Measurements from ENCODE around the gene ZNF407.

Gene ZNF407

DNA sequence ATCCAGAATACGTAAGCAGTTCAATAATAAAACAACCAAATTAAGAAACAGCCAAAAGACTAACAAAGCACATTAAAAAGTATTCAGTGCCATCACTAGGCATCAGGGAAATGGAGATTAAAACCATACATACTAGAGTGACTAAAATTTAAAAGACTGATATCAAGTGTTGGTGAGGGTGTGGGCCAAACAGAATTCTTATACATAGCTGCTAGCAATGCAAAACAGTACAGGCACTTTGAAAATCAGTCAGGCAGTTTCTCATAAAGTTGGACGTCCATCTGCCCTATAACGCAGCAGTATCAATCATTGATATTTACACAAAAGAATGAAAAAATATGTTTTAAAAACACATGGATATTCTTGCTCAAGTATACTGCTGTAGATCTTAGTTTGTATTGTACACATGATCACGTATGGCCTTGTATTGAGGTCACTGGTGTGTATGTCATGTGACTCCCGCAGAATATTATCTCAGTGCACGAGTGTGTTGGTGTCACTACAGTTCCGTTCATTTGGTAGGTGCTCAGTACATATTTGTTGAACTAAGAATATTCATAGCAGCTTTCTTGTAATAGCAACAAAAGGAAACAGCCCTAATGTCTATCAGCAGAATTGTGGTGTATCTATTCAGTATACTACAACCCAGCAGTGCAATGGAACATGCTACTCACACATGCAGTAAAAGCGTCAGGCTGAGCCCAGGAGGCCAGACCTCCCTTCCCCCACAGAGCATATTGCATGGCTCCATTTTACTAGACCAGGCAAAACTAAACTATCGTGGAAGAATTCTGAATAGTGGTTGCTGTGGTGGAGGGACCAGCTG is 28.6 kb downstream of the ZNF407 start:
- no peak for DNase-seq (ENCODE audit: low read depth in 4 of 4, low spot score in 1 of 4)

DNA sequence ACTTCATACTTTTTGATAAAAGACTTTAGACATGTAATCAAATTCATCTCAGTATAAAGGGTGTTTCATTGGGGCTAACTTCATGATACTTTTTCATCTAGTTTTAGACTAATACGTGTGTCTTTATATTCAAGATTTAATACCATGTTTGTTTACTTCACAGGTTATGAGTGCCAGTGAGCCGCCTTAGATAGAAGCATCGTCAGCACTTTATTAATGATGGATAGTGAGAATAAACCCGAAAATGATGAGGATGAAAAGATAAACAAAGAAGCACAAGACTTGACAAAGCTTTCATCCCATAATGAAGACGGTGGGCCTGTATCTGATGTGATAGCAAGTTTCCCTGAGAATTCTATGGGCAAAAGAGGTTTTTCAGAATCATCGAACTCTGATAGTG is 33.1 kb downstream of the ZNF407 start:
- DNase-seq (ENCODE audit: low read depth in 4 of 4, low spot score in 1 of 4), result no peak

DNA sequence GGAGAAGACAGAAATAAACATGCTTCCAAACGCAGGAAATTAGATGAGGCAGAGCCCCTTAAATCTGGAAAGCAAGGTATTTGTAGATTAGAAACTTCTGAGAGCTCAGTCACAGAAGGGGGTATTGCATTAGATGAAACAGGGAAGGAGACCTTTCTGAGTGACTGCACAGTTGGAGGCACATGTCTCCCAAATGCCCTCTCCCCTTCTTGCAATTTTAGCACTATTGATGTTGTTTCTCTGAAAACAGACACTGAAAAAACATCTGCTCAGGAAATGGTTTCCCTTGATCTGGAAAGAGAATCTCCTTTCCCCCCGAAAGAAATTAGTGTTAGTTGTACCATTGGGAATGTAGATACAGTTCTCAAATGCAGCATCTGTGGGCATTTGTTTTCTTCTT is 33.5 kb downstream of the ZNF407 start:
- no peak for DNase-seq (ENCODE audit: low read depth in 4 of 4, low spot score in 1 of 4)

DNA sequence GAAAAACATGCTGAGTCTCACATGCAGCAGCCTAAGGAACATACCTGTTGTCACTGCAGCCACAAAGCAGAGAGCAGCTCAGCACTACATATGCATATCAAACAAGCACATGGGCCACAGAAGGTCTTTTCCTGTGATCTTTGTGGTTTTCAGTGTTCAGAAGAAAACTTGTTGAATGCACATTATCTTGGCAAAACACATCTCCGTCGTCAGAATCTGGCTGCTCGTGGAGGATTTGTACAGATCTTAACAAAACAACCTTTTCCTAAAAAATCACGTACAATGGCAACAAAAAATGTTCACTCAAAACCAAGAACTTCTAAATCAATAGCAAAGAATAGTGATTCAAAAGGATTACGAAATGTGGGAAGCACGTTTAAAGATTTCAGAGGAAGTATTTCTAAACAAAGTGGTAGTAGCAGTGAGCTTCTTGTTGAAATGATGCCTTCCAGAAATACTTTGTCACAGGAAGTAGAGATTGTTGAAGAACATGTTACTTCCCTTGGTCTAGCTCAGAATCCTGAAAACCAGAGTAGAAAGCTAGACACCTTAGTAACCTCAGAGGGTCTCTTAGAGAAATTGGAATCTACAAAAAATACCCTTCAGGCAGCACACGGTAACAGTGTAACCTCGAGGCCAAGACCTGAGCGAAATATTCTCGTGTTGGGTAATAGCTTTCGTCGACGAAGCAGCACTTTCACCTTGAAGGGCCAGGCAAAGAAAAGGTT is 34.1 kb downstream of the ZNF407 start:
- no peak for DNase-seq (ENCODE audit: low read depth in 4 of 4, low spot score in 1 of 4)

DNA sequence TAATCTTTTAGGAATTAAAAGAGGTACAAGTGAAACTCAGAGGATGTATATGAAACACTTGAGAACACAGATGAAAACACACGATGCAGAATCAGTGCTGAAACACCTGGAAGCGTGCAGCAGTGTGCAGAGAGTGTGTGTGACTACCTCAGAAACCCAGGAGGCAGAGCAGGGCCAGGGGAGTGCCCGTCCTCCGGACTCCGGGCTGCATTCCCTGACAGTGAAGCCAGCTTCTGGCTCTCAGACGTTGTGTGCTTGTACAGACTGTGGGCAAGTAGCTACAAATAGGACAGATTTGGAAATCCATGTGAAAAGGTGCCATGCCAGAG is 34.6 kb downstream of the ZNF407 start:
- no peak for DNase-seq (ENCODE audit: low read depth in 4 of 4, low spot score in 1 of 4)

DNA sequence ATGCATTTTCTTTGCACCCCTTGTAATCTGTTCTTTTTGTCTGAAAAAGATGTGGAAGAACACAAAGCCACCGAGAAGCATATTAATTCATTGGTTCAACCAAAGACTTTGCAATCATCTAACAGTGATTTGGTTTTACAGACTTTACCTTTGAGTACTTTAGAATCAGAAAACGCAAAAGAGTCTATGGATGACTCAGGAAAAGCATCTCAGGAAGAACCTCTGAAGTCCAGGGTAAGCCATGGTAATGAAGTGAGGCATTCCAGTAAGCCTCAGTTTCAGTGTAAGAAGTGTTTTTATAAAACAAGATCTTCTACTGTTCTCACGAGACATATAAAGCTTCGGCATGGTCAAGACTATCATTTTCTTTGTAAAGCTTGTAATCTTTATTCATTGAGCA is 35.2 kb downstream of the ZNF407 start:
- no peak for DNase-seq (ENCODE audit: low read depth in 4 of 4, low spot score in 1 of 4)

DNA sequence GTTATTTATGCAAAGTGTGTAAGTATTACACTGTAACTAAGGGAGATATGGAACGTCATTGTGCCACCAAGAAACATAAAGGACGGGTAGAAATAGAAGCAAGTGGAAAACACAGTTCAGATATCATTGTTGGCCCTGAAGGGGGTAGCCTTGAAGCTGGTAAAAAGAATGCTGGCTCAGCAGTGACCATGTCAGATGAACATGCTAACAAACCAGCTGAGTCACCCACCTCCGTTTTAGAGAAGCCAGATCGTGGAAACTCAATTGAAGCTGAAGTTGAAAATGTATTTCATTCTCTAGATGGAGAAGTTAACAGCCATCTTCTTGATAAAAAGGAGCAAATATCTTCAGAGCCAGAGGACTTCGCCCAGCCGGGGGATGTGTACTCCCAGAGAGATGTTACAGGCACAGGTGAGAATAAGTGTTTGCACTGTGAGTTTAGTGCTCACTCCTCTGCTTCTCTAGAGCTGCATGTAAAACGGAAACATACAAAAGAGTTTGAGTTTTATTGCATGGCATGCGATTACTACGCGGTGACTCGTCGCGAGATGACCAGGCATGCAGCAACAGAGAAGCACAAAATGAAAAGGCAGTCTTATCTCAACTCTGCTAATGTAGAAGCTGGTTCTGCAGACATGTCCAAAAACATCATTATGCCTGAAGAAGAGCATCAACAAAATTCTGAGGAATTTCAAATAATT is 36.1 kb downstream of the ZNF407 start:
- no peak for DNase-seq (ENCODE audit: low read depth in 4 of 4, low spot score in 1 of 4)

DNA sequence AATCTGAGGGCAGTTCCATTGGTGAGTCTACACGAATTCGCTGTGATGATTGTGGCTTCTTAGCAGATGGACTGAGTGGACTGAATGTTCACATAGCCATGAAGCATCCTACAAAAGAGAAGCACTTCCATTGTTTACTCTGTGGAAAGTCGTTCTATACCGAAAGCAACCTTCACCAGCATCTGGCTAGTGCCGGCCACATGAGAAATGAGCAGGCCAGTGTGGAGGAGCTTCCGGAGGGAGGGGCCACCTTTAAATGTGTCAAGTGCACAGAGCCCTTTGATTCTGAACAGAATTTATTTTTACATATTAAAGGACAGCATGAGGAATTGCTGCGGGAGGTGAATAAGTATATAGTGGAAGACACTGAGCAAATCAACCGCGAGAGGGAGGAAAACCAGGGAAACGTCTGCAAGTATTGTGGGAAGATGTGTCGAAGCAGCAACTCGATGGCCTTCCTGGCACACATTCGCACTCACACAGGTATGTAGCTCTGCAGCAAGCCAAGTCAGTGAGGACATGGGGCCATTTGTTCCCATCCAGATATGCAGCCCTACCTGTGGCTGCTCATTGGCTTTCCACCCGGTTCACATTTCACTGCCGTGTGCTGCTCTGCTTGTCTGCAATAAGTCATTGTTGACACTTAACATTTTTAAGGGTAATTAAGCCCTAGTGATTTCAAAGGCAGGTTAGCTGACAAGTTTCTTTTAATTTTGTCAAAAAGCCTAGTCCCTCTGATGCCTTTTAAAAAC is 37.7 kb downstream of the ZNF407 start:
- DNase-seq (ENCODE audit: low read depth in 4 of 4, low spot score in 1 of 4), result no peak

DNA sequence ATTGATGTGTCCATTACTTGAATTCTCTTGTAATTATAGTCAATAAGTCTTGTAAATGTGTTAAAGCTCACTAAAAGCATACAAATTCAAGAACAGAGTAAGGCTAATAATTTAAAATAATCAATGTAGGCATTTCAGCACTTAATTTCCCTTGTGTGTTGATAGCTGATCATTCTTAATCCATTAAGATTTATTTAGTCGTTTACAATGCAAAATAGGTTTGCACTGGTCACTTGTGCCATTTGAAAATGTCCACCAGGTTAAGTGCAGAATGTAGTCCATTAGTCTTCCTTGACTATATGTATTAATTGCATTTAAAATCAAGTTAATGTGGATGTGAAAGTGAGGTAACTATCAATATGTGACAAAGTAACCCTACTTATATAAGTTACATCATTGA is 39.4 kb downstream of the ZNF407 start:
- DNase-seq (ENCODE audit: low read depth in 4 of 4, low spot score in 1 of 4), result no peak

DNA sequence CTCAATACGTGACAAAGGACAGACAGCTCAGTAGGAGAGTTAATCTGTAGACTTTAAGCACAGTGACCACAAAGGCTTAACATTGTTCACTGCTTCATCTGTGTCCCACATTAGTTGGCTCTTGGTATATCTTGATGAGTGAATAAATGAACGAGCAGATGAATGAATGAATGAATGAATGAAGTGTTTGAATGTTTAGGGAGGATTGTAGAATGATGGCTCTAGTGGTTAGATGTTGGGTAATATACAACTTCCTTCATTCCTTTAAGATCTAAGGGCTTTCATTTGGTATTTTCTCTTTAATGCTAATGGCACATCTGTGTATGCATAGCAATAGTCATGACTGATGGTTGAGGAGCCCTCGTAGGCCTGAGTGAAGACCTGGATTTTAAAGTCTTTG is 40.5 kb downstream of the ZNF407 start:
- DNase-seq (ENCODE audit: low read depth in 4 of 4, low spot score in 1 of 4), result no peak

DNA sequence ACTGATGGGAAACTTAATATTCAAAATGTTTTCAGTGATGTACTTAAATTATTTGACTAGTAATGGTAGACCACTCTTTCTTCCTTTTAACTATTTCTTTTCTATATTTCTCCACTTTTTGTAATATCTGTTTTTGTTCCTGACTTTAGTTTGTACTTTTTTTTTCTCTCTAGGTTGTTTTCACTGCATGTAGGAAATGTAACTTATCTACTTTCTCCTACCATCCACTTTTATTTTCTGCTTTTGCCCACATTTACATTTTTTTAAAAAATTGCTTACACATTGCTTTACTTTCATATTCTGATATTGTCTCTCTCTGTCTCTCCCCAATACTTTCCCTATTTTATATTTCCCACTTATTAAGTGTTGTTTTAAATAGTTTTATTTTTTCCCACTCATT is 47.0 kb downstream of the ZNF407 start:
- DNase-seq (ENCODE audit: low read depth in 4 of 4, low spot score in 1 of 4), result no peak

DNA sequence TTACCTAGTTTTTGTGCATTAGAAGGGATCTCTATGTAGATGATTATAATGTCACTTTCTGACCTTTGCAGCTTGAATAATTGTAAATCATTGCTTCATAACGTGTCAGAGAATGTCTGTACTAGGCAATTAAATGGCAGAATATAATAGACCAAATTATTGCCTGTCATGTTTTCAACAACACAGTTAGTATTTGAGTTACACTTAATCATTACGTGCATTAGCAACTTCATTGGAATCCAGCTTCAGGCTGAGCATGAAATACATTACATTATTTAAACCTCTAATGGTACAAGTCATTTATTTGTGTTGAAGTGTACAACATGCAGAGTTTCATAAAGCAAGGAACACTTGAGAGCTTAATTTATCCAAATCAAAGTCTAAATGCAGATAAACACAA is 48.0 kb downstream of the ZNF407 start:
- no peak for DNase-seq (ENCODE audit: low read depth in 4 of 4, low spot score in 1 of 4)

DNA sequence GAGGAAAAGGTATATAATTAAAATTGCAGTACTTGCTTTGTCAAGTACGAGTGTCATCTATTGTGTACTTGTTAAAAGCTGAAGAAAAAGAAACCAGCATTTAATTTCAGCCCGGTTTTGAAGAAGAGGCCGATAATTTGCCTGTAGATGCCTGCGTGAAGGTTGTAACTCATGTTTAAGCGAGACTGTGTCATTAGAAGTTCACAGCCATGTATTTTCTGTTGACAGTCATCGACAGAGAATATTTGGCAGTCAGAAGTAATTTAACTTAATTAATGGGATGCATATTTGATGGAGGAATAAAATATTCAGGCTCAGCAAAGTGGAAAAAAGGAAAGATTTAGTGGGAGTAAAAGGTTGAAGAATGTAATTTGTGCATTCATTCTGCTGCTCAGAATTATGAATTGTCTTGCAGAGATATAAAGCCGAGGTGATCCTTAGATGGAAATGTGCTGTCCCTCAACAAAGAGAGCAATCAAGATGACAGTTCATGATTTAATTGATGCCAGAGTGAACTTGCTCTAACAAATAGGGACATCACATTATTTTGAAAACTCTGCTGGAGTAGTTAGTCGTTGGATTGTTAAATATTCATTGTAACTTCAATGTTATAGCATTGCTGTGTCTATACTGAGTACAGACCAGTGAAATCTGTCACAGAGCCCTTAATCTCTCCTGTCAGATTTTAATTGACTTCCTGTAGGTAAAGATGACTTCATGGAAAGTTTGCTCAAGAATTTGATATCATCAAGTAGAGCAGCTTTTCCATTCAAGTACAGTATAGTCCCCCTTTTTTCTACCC is 53.9 kb downstream of the ZNF407 start:
- DNase-seq (ENCODE audit: low read depth in 4 of 4, low spot score in 1 of 4), result no peak

DNA sequence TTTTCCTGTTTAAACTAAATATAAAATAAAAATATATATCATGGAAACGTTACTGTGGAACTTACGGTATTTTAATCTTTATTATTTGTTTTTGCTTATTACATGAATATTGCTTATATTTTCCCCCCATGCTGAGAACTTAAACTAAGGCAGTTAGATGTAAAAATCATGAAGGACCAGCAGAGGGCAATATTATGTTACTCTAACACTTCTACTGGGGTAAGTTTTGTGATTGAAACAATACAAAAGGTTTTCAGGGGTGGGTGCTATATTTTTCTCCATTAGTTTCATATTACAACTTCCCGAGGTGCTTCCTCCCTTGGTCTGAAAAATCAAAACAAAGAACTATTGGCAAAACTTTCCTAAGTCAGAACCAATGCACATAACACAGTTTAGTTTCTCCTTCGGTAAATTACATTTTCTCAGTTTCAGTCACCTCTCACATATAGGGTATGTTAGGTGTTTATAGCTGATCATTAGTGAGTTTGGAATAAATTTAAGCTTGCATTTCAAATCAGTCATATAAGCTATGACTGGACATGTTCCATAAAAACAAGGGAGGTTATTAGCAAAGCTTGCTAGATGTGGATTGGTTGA is 54.8 kb downstream of the ZNF407 start:
- no peak for DNase-seq (ENCODE audit: low read depth in 4 of 4, low spot score in 1 of 4)

DNA sequence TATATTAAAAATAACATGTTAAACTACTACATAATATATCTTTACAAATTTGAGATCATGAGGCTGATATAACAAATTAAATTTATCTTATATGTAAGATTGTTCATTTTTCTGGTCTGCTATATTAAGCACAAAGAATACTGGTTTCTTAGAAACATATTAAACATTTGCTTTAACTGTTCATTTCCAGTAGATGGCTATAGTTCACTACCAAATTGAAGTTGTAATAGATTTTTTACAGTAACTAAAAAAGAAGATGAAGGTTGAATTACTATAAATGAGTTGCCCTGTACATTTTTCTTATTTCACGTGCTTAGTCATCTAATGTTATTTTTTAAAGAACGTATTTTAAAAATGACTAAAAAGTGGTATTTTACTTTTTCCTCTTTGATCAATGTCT is 57.0 kb downstream of the ZNF407 start:
- no peak for DNase-seq (ENCODE audit: low read depth in 4 of 4, low spot score in 1 of 4)

DNA sequence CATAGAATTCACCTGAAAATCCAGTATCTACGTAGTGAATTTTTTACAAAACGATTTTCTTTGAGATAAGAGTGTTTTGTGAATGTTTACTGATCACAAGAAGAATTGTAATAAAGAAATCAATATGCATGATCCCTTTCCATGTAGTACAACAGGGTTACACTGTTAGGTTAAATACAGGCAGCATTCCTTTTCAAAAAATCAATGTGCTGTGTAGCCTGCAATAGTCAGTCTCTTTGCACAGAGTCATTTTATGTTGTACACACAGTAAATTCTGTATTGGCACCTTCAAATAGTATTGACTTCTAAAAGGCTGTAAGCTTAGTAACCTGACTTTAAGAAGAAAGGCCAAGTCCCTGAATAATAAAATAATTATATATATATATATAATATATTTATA is 63.3 kb downstream of the ZNF407 start:
- DNase-seq (ENCODE audit: low read depth in 4 of 4, low spot score in 1 of 4), result no peak

DNA sequence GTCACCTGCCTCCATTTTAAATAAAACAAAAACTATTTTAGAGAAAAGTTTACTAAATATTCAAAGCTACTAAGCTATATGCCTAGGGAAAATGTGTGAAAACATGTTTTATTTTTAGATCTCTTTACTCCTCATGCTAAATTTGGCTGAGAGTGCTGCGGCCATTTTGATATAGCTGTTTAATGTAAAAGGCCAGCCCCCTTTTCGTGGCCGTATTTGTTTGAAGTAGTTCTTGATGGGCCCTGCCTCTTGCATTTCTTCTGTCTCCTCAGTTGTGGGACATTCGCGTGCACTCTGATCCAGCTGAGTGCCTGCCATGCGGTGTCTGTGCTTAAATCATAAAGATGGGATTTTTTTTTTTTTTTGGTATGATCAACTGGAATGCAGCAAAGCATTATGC is 64.0 kb downstream of the ZNF407 start:
- DNase-seq (ENCODE audit: low read depth in 4 of 4, low spot score in 1 of 4), result no peak

DNA sequence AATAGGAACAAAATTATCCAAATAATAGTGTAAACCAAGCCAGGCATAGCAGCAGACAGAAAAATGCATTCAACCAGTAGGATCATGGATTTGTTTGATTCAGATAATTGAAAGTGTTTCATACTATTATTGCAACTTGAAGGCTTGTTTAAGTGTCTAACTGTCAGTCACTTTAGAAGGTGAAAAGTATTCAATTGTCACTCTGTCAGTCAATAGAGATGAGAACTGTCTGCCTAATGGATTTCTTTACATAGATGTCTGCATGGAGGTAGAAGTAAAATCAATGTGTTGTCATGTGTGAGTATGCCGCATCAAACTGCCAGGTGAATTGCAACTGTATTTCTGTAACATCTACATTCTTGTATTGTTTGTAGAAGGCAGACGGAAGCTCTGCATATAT is 65.0 kb downstream of the ZNF407 start:
- DNase-seq (ENCODE audit: low read depth in 4 of 4, low spot score in 1 of 4), result no peak

DNA sequence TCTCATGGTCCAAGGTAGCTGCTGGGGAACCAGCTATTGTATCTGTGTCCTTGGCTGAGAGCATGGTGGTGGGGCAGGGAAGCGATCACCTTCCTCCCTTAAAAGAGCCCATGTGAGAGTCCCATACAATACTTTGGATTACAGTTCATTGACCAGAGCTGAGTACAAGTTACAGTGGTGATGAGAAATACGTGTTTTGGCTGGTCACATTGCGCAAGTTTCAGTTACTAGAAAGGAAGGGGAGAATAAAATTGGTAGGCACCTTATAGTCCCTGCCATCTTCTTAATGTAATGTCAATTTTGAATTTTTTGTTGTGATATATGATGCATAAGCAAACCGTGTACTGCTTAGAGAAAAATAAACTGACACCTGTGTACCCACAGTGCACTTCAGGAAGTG is 67.7 kb downstream of the ZNF407 start:
- no peak for DNase-seq (ENCODE audit: low read depth in 4 of 4, low spot score in 1 of 4)

DNA sequence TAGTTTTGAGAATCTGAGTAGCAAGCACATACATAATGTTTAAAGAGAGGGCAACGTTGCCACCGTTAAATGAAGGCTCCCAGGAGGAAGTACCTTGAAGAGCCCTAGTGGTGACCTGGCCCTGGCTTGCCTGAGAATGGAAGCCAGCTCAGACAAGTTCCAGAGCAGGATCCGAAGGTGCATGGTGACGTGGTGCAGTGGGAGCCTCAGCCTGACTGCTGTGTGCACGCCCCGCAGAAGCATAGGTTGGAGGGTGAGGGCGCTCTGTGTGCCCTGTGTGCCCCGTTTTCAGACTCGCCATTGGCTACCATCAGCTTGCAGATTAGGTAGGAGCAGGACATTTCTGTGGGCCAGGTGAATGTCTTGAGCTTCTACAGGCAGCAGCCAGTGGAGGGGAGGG is 68.2 kb downstream of the ZNF407 start:
- DNase-seq (ENCODE audit: low read depth in 4 of 4, low spot score in 1 of 4), result no peak
